ENCODE data around the gene TRPM2.
A peak's percentile ranks its signal among the peaks of the same experiment; 100 is the strongest.

TRPM2 gene

GRCh38 chr21:44429894-44430293 is 76.5 kb downstream of the TRPM2 start:
- no peak for DNase-seq (ENCODE audit: low spot score)

DNA sequence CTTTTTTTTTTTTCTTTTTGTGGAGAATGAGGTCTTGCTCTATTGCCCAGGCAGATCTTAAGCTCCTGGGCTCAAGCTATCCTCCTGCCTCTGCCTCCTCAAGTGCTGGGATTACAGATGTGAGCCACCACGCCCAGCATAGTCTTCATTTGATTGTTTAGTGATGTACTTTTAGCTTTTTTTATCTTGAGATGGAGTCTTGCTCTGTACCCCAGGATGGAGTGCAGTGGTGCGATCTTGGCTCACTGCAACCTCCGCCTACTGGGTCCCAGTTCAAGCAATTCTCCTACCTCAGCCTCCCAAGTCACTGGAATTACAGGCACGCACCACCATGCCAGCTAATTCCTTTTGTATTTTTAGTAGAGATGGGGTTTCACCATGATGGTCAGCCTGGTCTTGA is 77.9 kb downstream of the TRPM2 start:
- no peak for DNase-seq (ENCODE audit: low spot score)

- DNase-seq (ENCODE audit: low spot score): no peak
Observed at GRCh38 chr21:44432841-44433790, 79.7 kb downstream of the TRPM2 start.

- DNase-seq (ENCODE audit: low spot score): no peak
Observed at GRCh38 chr21:44433791-44434567, 80.6 kb downstream of the TRPM2 start.

DNA sequence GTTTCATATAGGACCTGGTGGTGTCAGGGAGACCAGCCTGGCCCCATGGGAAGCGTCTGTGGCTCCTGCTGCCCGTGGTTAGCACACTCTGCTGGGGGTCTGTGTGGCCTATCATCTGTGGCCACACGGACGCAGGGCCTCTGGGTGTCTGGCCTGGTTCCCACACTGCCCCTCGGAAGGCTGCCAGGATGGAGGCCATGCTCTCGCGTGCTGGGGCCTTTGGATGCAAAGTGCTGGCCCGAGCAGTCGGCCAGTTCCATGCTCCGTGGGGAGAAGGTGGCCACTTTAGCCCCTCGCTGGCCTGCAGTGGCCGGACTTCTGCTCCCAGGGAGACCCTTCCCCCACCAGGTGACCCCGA is 81.1 kb downstream of the TRPM2 start:
- DNase-seq (ENCODE audit: low spot score): no peak

DNA sequence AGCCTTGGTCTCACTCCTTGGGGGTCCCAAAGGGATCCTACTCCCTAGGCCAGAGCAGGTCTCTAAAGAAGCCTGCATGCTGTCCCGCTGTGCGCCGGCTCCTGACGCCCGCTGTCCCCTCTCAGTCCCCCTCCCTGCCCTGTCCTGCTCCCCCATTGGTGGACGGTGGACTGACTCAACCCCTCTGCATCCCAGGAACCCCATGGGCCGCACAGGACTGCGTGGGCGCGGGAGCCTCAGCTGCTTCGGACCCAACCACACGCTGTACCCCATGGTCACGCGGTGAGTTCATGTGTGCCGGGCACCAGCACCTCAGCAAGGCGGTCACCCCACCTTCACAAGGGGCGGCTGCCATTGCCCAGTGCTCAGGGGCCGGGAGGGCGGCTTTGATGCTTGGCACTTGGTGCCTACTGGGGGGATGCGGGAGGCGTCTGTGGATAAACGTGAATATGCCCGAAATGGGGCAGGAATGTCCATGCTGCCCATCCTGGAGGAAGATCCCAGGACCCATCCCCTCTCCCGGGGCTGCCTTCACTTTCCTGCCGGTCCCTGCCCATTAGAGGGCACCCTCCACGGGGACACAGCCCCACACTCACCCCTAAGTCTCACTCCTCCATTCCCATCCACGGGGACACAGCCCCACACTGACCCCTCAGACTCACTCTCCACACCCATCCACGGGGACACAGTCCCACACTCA is 81.7 kb downstream of the TRPM2 start:
- DNase-seq (ENCODE audit: low spot score): peak; percentile 5

- peak; percentile 4 for DNase-seq (ENCODE audit: low spot score)
Observed at GRCh38 chr21:44436111-44436611, 82.7 kb downstream of the TRPM2 start.

GRCh38 chr21:44436958-44437357 is 83.5 kb downstream of the TRPM2 start:
- peak; percentile 26 for DNase-seq (ENCODE audit: low spot score)

GRCh38 chr21:44437371-44437695 is 83.9 kb downstream of the TRPM2 start:
- DNase-seq (ENCODE audit: low spot score): peak; percentile 6

DNA sequence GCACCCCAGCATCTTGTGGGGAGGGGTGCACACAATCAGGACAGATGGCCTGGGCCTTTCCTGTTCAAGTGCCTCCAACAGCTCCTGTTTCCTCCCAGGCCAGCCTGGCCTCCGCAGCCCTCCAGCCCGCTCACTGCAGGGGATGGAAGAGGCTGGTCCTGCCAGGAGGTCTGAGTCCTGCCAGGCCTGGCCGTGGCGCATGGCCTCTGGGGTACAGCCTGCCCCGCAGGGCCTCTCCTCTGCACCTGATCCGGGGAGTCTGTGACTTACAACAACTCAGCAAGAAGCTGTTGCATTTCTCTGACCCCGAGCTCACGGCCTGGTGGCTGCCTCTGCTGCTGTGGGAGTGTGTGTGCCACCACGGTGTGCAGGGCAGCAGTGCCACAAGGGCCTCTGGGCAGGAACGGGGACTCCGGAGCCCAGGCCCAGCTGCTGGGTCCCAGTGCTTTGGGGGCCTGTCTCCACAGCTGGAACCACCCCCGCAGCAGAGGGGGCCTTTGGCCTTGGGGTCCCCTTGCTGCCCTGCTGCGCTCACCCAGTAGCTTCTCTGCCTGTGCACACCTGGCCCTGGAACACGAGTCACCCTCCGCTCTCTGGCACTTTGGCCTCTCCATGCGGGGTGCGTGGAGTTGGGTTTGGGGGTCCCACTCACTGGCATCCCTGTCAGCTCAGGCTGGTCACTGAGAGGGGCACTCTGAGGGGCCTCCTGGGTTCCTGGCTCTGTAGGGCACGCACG is 84.4 kb downstream of the TRPM2 start:
- no peak for DNase-seq (ENCODE audit: low spot score)

DNA sequence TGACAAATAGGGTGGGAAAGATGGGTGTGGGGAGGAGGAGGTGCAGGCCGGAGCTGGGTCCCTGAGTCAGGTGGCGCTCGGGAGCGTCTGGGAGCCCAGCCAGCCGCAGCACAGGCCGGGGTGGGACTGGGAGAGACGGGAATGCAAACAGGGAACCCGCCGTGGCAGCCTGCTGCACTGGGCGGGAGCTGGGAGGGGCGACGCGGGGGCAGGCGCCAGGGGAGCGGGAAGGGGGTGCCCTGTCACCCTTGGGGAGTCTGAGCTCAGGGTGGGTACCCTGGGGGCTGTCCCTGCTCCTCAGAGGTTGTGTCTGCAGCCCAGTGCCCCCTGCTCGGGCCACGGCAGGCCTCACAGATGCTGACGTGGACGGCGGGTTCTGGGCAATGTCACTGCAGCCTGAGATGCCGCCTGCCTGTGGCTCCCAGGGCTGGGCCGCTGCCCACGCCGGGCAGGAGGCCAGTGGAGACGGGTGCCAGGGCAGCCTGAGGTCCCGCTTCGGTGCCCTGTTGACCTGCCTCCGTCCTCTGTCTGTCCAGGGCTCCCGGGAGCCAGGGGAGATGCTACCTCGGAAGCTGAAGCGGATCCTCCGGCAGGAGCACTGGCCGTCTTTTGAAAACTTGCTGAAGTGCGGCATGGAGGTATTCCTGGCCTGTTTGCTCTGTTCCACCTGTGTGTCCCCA is 85.2 kb downstream of the TRPM2 start:
- no peak for DNase-seq (ENCODE audit: low spot score)

GRCh38 chr21:44439211-44439600 is 85.8 kb downstream of the TRPM2 start:
- no peak for DNase-seq (ENCODE audit: low spot score)

GRCh38 chr21:44440241-44441040 is 87.0 kb downstream of the TRPM2 start:
- DNase-seq (ENCODE audit: low spot score): peak; percentile 30

DNA sequence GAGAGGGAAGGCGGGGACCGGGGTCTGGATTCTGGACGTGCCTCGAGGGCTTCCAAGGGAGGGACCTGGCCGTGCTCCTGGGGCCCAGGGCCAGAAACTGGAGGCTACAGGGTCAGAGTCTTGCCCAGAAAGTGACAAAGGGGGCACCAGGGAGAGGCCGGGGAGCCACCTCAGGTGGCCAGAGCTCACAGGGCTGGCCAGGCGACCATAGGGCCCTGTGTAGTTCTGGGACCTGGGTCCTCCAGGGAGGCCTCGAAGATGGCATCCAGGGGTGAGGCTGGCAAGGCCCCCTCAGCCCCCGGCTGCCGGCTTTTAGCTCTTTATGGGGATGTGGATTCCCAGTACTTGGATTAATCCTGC is 87.6 kb downstream of the TRPM2 start:
- DNase-seq (ENCODE audit: low spot score): no peak

DNA sequence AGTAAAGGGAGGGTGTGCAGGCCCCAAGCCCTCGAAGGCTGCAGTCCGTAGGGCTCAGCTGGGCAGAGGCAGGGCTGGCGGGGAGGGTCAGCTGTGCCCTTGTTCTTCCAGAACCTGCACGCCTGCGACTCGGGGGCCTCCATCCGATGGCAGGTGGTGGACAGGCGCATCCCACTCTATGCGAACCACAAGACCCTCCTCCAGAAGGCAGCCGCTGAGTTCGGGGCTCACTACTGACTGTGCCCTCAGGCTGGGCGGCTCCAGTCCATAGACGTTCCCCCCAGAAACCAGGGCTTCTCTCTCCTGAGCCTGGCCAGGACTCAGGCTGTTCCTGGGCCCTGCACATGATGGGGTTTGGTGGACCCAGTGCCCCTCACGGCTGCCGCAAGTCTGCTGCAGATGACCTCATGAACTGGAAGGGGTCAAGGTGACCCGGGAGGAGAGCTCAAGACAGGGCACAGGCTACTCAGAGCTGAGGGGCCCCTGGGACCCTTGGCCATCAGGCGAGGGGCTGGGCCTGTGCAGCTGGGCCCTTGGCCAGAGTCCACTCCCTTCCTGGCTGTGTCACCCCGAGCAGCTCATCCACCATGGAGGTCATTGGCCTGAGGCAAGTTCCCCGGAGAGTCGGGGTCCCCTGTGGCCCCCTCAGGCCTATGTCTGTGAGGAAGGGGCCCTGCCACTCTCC is 88.3 kb downstream of the TRPM2 start:
- DNase-seq (ENCODE audit: low spot score): peak; percentile 4

DNA sequence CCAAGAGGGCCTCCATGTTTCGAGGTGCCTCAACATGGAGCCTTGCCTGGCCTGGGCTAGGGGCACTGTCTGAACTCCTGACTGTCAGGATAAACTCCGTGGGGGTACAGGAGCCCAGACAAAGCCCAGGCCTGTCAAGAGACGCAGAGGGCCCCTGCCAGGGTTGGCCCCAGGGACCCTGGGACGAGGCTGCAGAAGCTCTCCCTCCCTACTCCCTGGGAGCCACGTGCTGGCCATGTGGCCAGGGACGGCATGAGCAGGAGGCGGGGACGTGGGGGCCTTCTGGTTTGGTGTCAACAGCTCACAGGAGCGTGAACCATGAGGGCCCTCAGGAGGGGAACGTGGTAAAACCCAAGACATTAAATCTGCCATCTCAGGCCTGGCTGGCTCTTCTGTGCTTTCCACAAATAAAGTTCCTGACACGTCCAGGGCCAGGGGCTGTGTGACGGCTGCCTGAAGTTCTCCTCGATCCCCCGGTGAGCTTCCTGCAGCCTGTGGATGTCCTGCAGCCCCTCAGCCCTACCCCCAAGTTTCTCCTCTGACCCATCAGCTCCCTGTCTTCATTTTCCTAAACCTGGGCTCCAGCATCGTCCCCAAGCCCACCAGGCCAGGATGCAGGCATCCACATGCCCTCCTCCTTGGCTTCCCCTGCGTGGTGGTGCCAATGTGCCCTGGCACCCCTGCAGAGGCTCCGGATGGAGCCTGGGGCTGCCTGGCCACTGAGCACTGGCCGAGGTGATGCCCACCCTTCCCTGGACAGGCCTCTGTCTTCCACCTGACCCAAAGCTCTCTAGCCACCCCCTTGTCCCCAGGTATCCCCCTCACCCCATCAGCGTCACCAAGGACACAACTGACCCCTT is 89.1 kb downstream of the TRPM2 start:
- DNase-seq (ENCODE audit: low spot score): no peak

- no peak for DNase-seq (ENCODE audit: low spot score)
Observed at GRCh38 chr21:44443291-44443890, 90.0 kb downstream of the TRPM2 start.

GRCh38 chr21:44443891-44444285 is 90.5 kb downstream of the TRPM2 start:
- peak; percentile 10 for DNase-seq (ENCODE audit: low spot score)

All from iPS-NIHi11 (cell line).